A549 (cell line): ENCODE measurements around the gene OR12D2. TPM values are rescaled to one million over a fixed set of nuclear protein-coding genes. Genes with fewer than 3 reads are reported as not detected.

Experiments
- ATAC-seq, 2 experiments: fragments of 200-7000 bp in 1 of 2; fragments of >200 bp in 1 of 2; cut with Nextera tagmentation in 1 of 2; cut with Tn5 transposase in 1 of 2; 3 replicates each; pipeline versions ENCODE4 v1.8.0 to v1.9.1; 2018 to 2020; ENCODE audit warnings: mild to moderate bottlenecking in 1 of 2, moderate library complexity in 1 of 2
- CTCF ChIA-PET: fragments of 300-600 bp; sonication (Branson Sonifier 250); formaldehyde crosslinking; extraction: SDS; loops from one replicate; lab custom pipeline; 2021; ENCODE audit warnings: antibody characterized with exemption, inconsistent platforms; lab: Yijun Ruan, JAX
- POLR2A ChIA-PET: fragments of 350-600 bp; formaldehyde crosslinking; extraction: SDS; loops from one replicate; lab custom pipeline; 2021; ENCODE audit warnings: antibody characterized with exemption, inconsistent platforms; lab: Yijun Ruan, JAX
- DNase-seq, 2 experiments: peaks; one replicate each; pipeline versions ENCODE4 v3.0.0 to v3.0.0-alpha.2; 2011 to 2016; ENCODE audit warnings: low read depth in 1 of 2, low spot score in 1 of 2
- FAIRE-seq: peaks from 2 replicates; lab custom pipeline; 2011; peaks lifted over from hg19 to GRCh38; lab: Jason Lieb, UNC
- H3K27ac ChIP-seq, 2 experiments: fragments of >200 bp; sonication (Bioruptor Twin); formaldehyde crosslinking; 3 replicates each; pipeline ENCODE4 v1.5.1; 2016 to 2017
- H3K4me1 ChIP-seq: fragments of >200 bp; sonication (Bioruptor Twin); formaldehyde crosslinking; 3 replicates; pipeline ENCODE4 v1.6.1; 2016
- H3K4me2 ChIP-seq: fragments of >200 bp; sonication (Bioruptor Twin); formaldehyde crosslinking; 3 replicates; pipeline ENCODE4 v1.6.1; 2016
- H3K4me3 ChIP-seq: fragments of >200 bp; sonication (Bioruptor Twin); formaldehyde crosslinking; 3 replicates; pipeline ENCODE4 v1.5.1; 2016
- H3K9me3 ChIP-seq: fragments of >200 bp; sonication (Bioruptor Twin); formaldehyde crosslinking; 3 replicates; pipeline ENCODE4 v1.6.1; 2016
- BHLHE40 ChIP-seq: IDR thresholded peaks from 2 replicates; pipeline ENCODE4 v1.6.1; 2012; ENCODE audit warnings: low read depth, low read length, inconsistent platforms
- CBX2 ChIP-seq: fragments of 200-600 bp; sonication (generic); IDR thresholded peaks from 2 replicates; pipeline ENCODE4 v1.6.1; 2016; ENCODE audit warnings: low read depth, mild to moderate bottlenecking, borderline replicate concordance
- CBX8 ChIP-seq: fragments of 200-600 bp; sonication (generic); IDR thresholded peaks from 2 replicates; pipeline ENCODE4 v1.6.1; 2016
- CEBPB ChIP-seq, 2 experiments: fragments of >200 bp in 1 of 2; sonication (Bioruptor Twin) in 1 of 2; formaldehyde crosslinking in 1 of 2; IDR thresholded peaks; 2 replicates each; pipeline ENCODE4 v1.6.1; 2012 to 2016
- CHD2 ChIP-seq: fragments of 150-350 bp; IDR thresholded peaks from 2 replicates; pipeline ENCODE4 v1.6.1; 2014; ENCODE audit warnings: low read length; ENCODE audit not compliant: partially characterized antibody
- CHD4 ChIP-seq: fragments of 200-600 bp; sonication (generic); IDR thresholded peaks from 2 replicates; pipeline ENCODE4 v1.6.1; 2016; ENCODE audit warnings: antibody characterized with exemption, mild to moderate bottlenecking, borderline replicate concordance
- EHF ChIP-seq: fragments of 250-450 bp; sonication (Bioruptor Pico); IDR thresholded peaks from 2 replicates; pipeline ENCODE4 v1.5.0; 2020; ENCODE audit warnings: mild to moderate bottlenecking
- EP300 ChIP-seq, 2 experiments: fragments of >200 bp; sonication (Bioruptor Twin); formaldehyde crosslinking; IDR thresholded peaks; 2 replicates in 1 of 2; 3 replicates in 1 of 2; pipeline ENCODE4 v1.6.1; 2016 to 2017
- FOSB ChIP-seq: fragments of 250-450 bp; sonication (Bioruptor Pico); IDR thresholded peaks from 2 replicates; pipeline ENCODE4 v1.5.0; 2020; ENCODE audit warnings: mild to moderate bottlenecking, moderate library complexity
- FOSL2 ChIP-seq, 2 experiments: fragments of 450-650 bp in 1 of 2; fragments of >200 bp in 1 of 2; sonication (Bioruptor Twin) in 1 of 2; formaldehyde crosslinking; IDR thresholded peaks; 2 replicates each; pipeline versions ENCODE4 v1.5.0 to v1.6.1; 2016 to 2020; ENCODE audit warnings: mild to moderate bottlenecking in 1 of 2, moderate library complexity in 1 of 2
- FOXS1 ChIP-seq: fragments of 250-450 bp; sonication (Bioruptor Pico); IDR thresholded peaks from 2 replicates; pipeline ENCODE4 v1.5.0; 2020; ENCODE audit warnings: mild to moderate bottlenecking, moderate library complexity
- GATA3 ChIP-seq: IDR thresholded peaks from 2 replicates; pipeline ENCODE4 v1.6.1; 2012; ENCODE audit warnings: borderline replicate concordance
- HOXA7 ChIP-seq: fragments of 250-450 bp; sonication (Bioruptor Pico); IDR thresholded peaks from 2 replicates; pipeline ENCODE4 v1.5.0; 2020; ENCODE audit warnings: mild to moderate bottlenecking, moderate library complexity
- HOXB5 ChIP-seq: fragments of 250-450 bp; sonication (Bioruptor Pico); IDR thresholded peaks from 2 replicates; pipeline ENCODE4 v1.5.0; 2020; ENCODE audit warnings: mild to moderate bottlenecking, moderate library complexity
- JUN ChIP-seq, 2 experiments: fragments of >200 bp; sonication (Bioruptor Twin); formaldehyde crosslinking; IDR thresholded peaks; 2 replicates in 1 of 2; 3 replicates in 1 of 2; pipeline ENCODE4 v1.6.1; 2016 to 2017
- KDM5A ChIP-seq: fragments of 200-600 bp; sonication (generic); IDR thresholded peaks from 2 replicates; pipeline ENCODE4 v1.6.1; 2016; ENCODE audit warnings: antibody characterized with exemption, mild to moderate bottlenecking
- MAFK ChIP-seq: fragments of 450-650 bp; IDR thresholded peaks from 2 replicates; pipeline ENCODE4 v1.6.1; 2014; ENCODE audit not compliant: partially characterized antibody
- MAZ ChIP-seq: fragments of 150-350 bp; IDR thresholded peaks from 2 replicates; pipeline ENCODE4 v1.6.1; 2014; ENCODE audit warnings: antibody characterized with exemption, low read depth, low read length, borderline replicate concordance
- MYC ChIP-seq: IDR thresholded peaks from 2 replicates; pipeline ENCODE4 v1.6.1; 2012; ENCODE audit warnings: mild to moderate bottlenecking, inconsistent platforms, low read length, improper control_type of control experiment, borderline replicate concordance
- NFE2L2 ChIP-seq: fragments of 150-350 bp; conservative IDR thresholded peaks from 2 replicates; pipeline ENCODE4 v1.6.1; 2014; ENCODE audit warnings: low read length
- NR3C1 ChIP-seq: fragments of >200 bp; sonication (Bioruptor Twin); formaldehyde crosslinking; IDR thresholded peaks from 3 replicates; pipeline ENCODE4 v1.6.1; 2017
- POLR2A ChIP-seq: IDR thresholded peaks from 2 replicates; pipeline ENCODE4 v1.6.1; 2012; ENCODE audit warnings: mild to moderate bottlenecking, low read length
- POLR2AphosphoS2 ChIP-seq: conservative IDR thresholded peaks from 2 replicates; pipeline ENCODE4 v1.6.1; 2012; ENCODE audit warnings: low read length, improper control_type of control experiment, inconsistent platforms
- RAD21 ChIP-seq, 2 experiments: fragments of >200 bp in 1 of 2; sonication (Bioruptor Twin) in 1 of 2; formaldehyde crosslinking in 1 of 2; IDR thresholded peaks in 1 of 2; conservative IDR thresholded peaks in 1 of 2; 2 replicates in 1 of 2; 3 replicates in 1 of 2; pipeline ENCODE4 v1.6.1; 2012 to 2018; ENCODE audit warnings: inconsistent platforms in 1 of 2
- RFX5 ChIP-seq: fragments of 450-650 bp; IDR thresholded peaks from 2 replicates; pipeline ENCODE4 v1.7.1; 2014; ENCODE audit warnings: antibody characterized with exemption, mild to moderate bottlenecking, moderate library complexity
- TFCP2L1 ChIP-seq: fragments of 250-450 bp; sonication (Bioruptor Pico); IDR thresholded peaks from 2 replicates; pipeline ENCODE4 v1.5.0; 2021; ENCODE audit warnings: mild to moderate bottlenecking
- TP53 ChIP-seq: fragments of 250-450 bp; sonication (Bioruptor Pico); IDR thresholded peaks from 2 replicates; pipeline ENCODE4 v1.5.0; 2021; ENCODE audit warnings: mild to moderate bottlenecking, moderate library complexity
- ZSCAN20 ChIP-seq: fragments of 250-450 bp; sonication (Bioruptor Pico); IDR thresholded peaks from 2 replicates; pipeline ENCODE4 v1.8.0; 2022; ENCODE audit warnings: mild to moderate bottlenecking, moderate library complexity
- WGBS: methylation state at CpG from one replicate; pipeline ENCODE4 v1.1.6; 2017; ENCODE audit errors: missing lambda C conversion rate; 5-methylcytosine and 5-hydroxymethylcytosine counted together
- polyA plus RNA-seq, 4 experiments: library from polyadenylated mRNA; depleted of rRNA in 3 of 4; stranded (reverse); fragments of >200 nt; fragmentation: RNase III in 1 of 4; extraction: RNeasy Plus Mini Kit Qiagen cat#74134 plus additional on column Dnase treatment in 1 of 4; gene quantifications; 2 replicates in 3 of 4; 3 replicates in 1 of 4; pipeline ENCODE4 v1.2.3, GENCODE V29; 2011 to 2017
- TF ChIP-seq, protein P1 (sequence below): IDR thresholded peaks from 2 replicates; pipeline ENCODE4 v1.6.1; 2012; ENCODE audit warnings: low read depth, borderline replicate concordance
- TF ChIP-seq, protein P2 (sequence below): fragments of 450-650 bp; IDR thresholded peaks from 2 replicates; pipeline ENCODE4 v1.6.1; 2014; ENCODE audit warnings: antibody characterized with exemption
- TF ChIP-seq, protein P3 (sequence below): fragments of 250-450 bp; sonication (Bioruptor Pico); IDR thresholded peaks from 2 replicates; pipeline ENCODE4 v1.5.0; 2021; ENCODE audit warnings: mild to moderate bottlenecking, moderate library complexity, borderline replicate concordance
- TF ChIP-seq, protein P4 (sequence below): fragments of >200 bp; sonication (Bioruptor Twin); formaldehyde crosslinking; IDR thresholded peaks from 3 replicates; pipeline ENCODE4 v1.5.1; 2016

Gene OR12D2
- polyA plus RNA-seq, 2 of the 4 experiments (the other 2 are of a cell fraction): not detected

DNA sequence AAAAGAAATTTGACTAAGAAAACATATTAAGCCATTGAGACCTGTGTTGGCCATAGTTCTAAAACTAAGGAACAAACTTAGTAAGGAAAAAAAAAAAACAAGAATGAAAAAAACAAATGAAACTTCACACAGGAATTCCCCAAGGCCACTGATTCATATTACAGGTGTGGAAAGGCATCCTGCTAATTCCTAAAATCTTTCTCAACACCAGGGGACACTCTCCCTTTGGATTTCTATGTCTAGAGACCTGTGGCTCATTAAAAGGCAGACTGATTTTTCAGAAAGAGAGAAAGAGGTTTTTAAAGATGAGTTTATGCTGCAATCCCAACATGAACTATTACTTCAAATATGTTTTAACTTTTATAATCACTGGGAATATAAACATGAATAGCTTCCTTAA is 19.2 kb downstream of the OR12D2 start, which contains the start of gene OR12D1:
Gene OR12D1 (plus strand): TSS at position 341 of the 400 bp plus-strand sequence.
- POLR2A ChIA-PET: no interaction called here
- H3K4me2 ChIP-seq: no peak within 1 kb of the TSS
- DNase-seq (no peak), ATAC-seq (no peak), FAIRE-seq (no peak)
- CTCF ChIA-PET: interaction anchor here (1.1 kb wide), 1 partner anchor 175 kb away, joined by 3 read pairs; no protein-coding TSS in a partner anchor
- no peaks in the 10 kb centered on the region for H3K4me1 ChIP-seq
- no peak within 1 kb of the TSS for H3K27ac ChIP-seq
- no peaks in the 10 kb centered on the region for H3K9me3 ChIP-seq
- H3K4me3 ChIP-seq: no peak within 1 kb of the TSS
- TF ChIP-seq NR3C1 (no peak), RFX5 (no peak), NFE2L2 (no peak), FOSB (no peak), CHD2 (no peak), CHD4 (no peak), FOSL2 (IDR thresholded peaks at IDR 0.05) (no peak), FOSL2 (CRISPR knock-in tag; IDR thresholded peaks at IDR 0.05) (no peak), FOXS1 (CRISPR knock-in tag) (no peak), POLR2AphosphoS2 (no peak), HOXB5 (no peak), CEBPB (IDR thresholded peaks at IDR 0.05) (no peak), EP300 (IDR thresholded peaks at IDR 0.05) (no peak), GATA3 (no peak), MAZ (no peak)
- TF ChIP-seq, protein P1, sequence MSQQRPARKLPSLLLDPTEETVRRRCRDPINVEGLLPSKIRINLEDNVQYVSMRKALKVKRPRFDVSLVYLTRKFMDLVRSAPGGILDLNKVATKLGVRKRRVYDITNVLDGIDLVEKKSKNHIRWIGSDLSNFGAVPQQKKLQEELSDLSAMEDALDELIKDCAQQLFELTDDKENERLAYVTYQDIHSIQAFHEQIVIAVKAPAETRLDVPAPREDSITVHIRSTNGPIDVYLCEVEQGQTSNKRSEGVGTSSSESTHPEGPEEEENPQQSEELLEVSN: no peak

DNA sequence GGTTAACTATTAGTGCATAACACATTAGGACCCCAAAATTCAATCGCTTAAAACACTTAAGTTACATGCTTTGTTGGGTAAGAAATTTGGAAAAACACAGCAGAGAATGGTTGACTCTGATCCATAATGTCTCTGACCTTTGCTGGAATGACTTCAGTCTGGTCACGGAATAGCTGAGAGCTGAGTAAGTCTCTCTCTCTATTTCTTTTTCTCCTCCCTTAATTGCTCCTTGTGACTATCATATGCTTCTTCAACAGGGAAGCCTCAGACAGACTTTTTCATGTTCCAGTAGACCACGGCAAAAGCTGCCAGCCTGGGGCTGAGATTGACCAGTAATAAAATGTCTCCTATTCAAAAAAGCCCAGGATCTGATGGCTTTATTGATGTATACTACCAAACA is 24.1 kb downstream of the OR12D2 start:
- ChIA-PET CTCF (no interaction called here), POLR2A (no interaction called here)
- ATAC-seq (no peak), FAIRE-seq (no peak)
- Histone ChIP-seq H3K4me2 (no peak overlapping the region), H3K4me3 (no peak overlapping the region)
- TF ChIP-seq TP53 (CRISPR knock-in tag) (no peak), CBX8 (no peak), JUN (IDR thresholded peaks at IDR 0.05) (no peak), POLR2A (no peak), CBX2 (no peak), RAD21 (conservative IDR thresholded peaks at IDR 0.05 in 1 of 2, IDR thresholded peaks at IDR 0.05 in 1 of 2) (no peak), KDM5A (no peak), TFCP2L1 (no peak), CHD2 (no peak), HOXA7 (CRISPR knock-in tag) (no peak), MAFK (no peak), BHLHE40 (no peak), ZSCAN20 (CRISPR knock-in tag) (no peak), MYC (no peak), EHF (CRISPR knock-in tag) (no peak), FOSL2 (IDR thresholded peaks at IDR 0.05) (no peak), FOSL2 (CRISPR knock-in tag; IDR thresholded peaks at IDR 0.05) (no peak)
- TF ChIP-seq, protein P2, sequence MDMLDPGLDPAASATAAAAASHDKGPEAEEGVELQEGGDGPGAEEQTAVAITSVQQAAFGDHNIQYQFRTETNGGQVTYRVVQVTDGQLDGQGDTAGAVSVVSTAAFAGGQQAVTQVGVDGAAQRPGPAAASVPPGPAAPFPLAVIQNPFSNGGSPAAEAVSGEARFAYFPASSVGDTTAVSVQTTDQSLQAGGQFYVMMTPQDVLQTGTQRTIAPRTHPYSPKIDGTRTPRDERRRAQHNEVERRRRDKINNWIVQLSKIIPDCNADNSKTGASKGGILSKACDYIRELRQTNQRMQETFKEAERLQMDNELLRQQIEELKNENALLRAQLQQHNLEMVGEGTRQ: no peak
- TF ChIP-seq, protein P3, sequence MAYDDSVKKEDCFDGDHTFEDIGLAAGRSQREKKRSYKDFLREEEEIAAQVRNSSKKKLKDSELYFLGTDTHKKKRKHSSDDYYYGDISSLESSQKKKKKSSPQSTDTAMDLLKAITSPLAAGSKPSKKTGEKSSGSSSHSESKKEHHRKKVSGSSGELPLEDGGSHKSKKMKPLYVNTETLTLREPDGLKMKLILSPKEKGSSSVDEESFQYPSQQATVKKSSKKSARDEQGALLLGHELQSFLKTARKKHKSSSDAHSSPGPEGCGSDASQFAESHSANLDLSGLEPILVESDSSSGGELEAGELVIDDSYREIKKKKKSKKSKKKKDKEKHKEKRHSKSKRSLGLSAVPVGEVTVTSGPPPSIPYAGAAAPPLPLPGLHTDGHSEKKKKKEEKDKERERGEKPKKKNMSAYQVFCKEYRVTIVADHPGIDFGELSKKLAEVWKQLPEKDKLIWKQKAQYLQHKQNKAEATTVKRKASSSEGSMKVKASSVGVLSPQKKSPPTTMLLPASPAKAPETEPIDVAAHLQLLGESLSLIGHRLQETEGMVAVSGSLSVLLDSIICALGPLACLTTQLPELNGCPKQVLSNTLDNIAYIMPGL: no peak
- TF ChIP-seq, protein P4, sequence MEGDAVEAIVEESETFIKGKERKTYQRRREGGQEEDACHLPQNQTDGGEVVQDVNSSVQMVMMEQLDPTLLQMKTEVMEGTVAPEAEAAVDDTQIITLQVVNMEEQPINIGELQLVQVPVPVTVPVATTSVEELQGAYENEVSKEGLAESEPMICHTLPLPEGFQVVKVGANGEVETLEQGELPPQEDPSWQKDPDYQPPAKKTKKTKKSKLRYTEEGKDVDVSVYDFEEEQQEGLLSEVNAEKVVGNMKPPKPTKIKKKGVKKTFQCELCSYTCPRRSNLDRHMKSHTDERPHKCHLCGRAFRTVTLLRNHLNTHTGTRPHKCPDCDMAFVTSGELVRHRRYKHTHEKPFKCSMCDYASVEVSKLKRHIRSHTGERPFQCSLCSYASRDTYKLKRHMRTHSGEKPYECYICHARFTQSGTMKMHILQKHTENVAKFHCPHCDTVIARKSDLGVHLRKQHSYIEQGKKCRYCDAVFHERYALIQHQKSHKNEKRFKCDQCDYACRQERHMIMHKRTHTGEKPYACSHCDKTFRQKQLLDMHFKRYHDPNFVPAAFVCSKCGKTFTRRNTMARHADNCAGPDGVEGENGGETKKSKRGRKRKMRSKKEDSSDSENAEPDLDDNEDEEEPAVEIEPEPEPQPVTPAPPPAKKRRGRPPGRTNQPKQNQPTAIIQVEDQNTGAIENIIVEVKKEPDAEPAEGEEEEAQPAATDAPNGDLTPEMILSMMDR: no peak
- TF ChIP-seq, all 56 proteins: peak for 0
- Histone ChIP-seq H3K27ac (no peak overlapping the region), H3K9me3 (no peaks in the 10 kb centered on the region), H3K4me1 (no peaks in the 10 kb centered on the region)
- 4% methylated on average over 3 of the region's 3 CpGs for WGBS
- no peak for DNase-seq
